Suprapubic skin (tissue), 4 donors: ENCODE results near the gene URI1. TPM values are rescaled to one million over a fixed set of nuclear protein-coding genes. Genes with fewer than 3 reads are reported as not detected.
"Not testable (repeated sequence)": the region's sequence is repeated elsewhere in the genome, so short reads cannot be mapped to it uniquely, and the experiment has no call there.

ENCODE experiments used
- DNase-seq, 2 donors: peaks; one replicate each; pipeline ENCODE4 v3.0.0-alpha.2; 2019; ENCODE audit warnings: low spot score in 2 of 2
- H3K27ac ChIP-seq: fragments of 200-600 bp; sonication (generic); one replicate; pipeline ENCODE4 v1.5.1; 2019
- H3K27me3 ChIP-seq: fragments of 200-600 bp; sonication (generic); one replicate; pipeline ENCODE4 v1.5.1; 2019
- H3K36me3 ChIP-seq: fragments of 200-600 bp; sonication (generic); one replicate; pipeline ENCODE4 v1.5.1; 2019
- H3K4me1 ChIP-seq: fragments of 200-600 bp; sonication (generic); one replicate; pipeline ENCODE4 v1.5.1; 2019
- H3K4me3 ChIP-seq: fragments of 200-600 bp; sonication (generic); one replicate; pipeline ENCODE4 v1.5.1; 2019; ENCODE audit warnings: mild to moderate bottlenecking
- H3K9me3 ChIP-seq: fragments of 200-600 bp; sonication (generic); one replicate; pipeline ENCODE4 v1.5.1; 2019
- EP300 ChIP-seq: sonication (generic); formaldehyde crosslinking; IDR thresholded peaks from one replicate; pipeline ENCODE4 v1.6.1; 2017; ENCODE audit warnings: antibody characterized with exemption
- POLR2A ChIP-seq, 2 donors: fragments of 450-650 bp; IDR thresholded peaks; one replicate each; pipeline ENCODE4 v1.6.1; 2017; ENCODE audit warnings: antibody characterized with exemption in 2 of 2, mild to moderate bottlenecking in 2 of 2, moderate library complexity in 2 of 2
- POLR2AphosphoS5 ChIP-seq, 3 donors: sonication (generic); formaldehyde crosslinking; IDR thresholded peaks; one replicate each; pipeline ENCODE4 v1.6.1; 2017; ENCODE audit warnings: antibody characterized with exemption in 3 of 3
- WGBS: methylation state at CpG from one replicate; pipeline ENCODE4 v1.1.5; 2018; 5-methylcytosine and 5-hydroxymethylcytosine counted together
- total RNA-seq, 4 donors: library from RNA; depleted of rRNA; stranded (reverse); fragments of >200 nt; gene quantifications; one replicate each; pipeline ENCODE4 v1.1.0, GENCODE V29; 2016
- TF ChIP-seq, protein P1 (sequence below), 2 donors: fragments of 200-600 bp in 1 of 2; fragments of 450-650 bp in 1 of 2; sonication (generic) in 1 of 2; IDR thresholded peaks; one replicate each; pipeline ENCODE4 v1.5.1; 2016 to 2019; ENCODE audit warnings: antibody characterized with exemption in 2 of 2, mild to moderate bottlenecking in 1 of 2, moderate library complexity in 1 of 2

URI1 gene
- total RNA-seq, 4 donors from 2014 or later, result 43.8 to 71.2 (median 58.8) TPM

DNA sequence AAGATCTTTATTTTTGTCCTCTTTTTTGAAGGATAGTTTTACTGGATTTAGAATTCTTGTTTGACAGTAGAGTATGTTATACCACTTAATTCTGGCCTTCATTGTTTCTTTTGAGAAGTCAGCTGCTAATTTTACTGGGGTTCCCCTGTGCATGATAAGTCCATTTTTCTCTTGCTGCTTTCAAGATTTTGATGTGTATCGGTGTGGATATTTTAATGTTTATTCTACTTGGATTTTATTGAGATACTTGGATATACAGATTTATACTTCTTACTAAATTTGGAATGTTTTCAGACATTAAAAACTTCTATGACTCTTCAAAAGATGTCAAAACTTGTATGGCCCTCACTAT, 86.9 kb downstream of the URI1 start:
- H3K27me3 ChIP-seq, result no peaks in the 10 kb centered on the region

DNA sequence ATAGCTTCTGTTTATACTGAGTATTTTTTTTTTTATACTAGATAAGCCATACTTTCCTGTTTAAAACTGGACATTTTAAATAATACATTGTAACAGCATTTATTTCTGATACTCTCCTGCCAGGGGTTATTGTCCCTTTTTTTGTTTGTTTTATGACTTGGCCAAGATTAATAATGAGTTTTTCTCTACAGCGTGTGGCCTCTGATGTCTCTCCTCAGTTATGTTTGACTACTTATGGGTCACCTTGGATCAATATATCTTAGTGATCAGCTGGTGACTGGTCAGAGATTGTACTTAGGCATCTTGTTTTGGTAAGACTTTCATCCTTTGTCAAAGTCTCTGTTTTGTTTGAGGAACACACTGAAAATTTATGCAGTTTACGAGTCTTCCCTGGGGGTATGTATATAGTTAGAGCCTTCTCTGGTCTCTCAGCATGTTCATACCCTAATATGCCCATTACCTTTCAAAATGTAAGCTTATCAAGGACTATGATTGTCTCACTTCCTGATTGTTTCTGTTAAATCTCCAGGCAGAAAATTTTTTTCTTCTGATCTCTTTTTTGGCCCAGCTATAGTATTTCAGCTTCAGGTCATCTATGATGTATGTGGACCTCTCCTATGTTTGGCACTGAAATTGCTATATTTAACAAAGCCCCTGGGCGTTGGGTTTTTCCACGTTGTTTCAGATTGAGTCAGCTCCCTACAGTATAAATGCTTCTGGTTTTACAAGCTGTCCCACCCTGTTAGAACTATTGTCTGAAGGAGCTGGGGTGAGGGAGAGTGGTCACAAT, 87.9 kb downstream of the URI1 start:
- Histone ChIP-seq H3K9me3 (no peaks in the 10 kb centered on the region), H3K4me1 (no peaks in the 10 kb centered on the region), H3K27me3 (no peaks in the 10 kb centered on the region), H3K36me3 (peaks cover 4% of the 10 kb centered on the region), H3K4me3 (no peak overlapping the region), H3K27ac (no peak overlapping the region)
- 86% methylated on average over 4 of the region's 4 CpGs for WGBS
- no peak for DNase-seq
- TF ChIP-seq EP300, result no peak
- TF ChIP-seq POLR2AphosphoS5 (IDR thresholded peaks at IDR 0.05), result no peak
- TF ChIP-seq POLR2A (IDR thresholded peaks at IDR 0.05), result no peak
- TF ChIP-seq, protein P1, sequence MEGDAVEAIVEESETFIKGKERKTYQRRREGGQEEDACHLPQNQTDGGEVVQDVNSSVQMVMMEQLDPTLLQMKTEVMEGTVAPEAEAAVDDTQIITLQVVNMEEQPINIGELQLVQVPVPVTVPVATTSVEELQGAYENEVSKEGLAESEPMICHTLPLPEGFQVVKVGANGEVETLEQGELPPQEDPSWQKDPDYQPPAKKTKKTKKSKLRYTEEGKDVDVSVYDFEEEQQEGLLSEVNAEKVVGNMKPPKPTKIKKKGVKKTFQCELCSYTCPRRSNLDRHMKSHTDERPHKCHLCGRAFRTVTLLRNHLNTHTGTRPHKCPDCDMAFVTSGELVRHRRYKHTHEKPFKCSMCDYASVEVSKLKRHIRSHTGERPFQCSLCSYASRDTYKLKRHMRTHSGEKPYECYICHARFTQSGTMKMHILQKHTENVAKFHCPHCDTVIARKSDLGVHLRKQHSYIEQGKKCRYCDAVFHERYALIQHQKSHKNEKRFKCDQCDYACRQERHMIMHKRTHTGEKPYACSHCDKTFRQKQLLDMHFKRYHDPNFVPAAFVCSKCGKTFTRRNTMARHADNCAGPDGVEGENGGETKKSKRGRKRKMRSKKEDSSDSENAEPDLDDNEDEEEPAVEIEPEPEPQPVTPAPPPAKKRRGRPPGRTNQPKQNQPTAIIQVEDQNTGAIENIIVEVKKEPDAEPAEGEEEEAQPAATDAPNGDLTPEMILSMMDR (IDR thresholded peaks at IDR 0.05), result no peak

More for the DNA sequence above, 86.9 kb downstream of the URI1 start:
- WGBS, result 100% methylated on average over 1 of the region's 1 CpG
- no peak overlapping the region for H3K27ac ChIP-seq
- no peak overlapping the region for H3K4me3 ChIP-seq
- TF ChIP-seq POLR2A (IDR thresholded peaks at IDR 0.05), result no peak
- no peak for TF ChIP-seq EP300
- TF ChIP-seq, protein P1 (IDR thresholded peaks at IDR 0.05), result no peak
- no peak for TF ChIP-seq POLR2AphosphoS5 (IDR thresholded peaks at IDR 0.05)
- no peaks in the 10 kb centered on the region for H3K9me3 ChIP-seq
- H3K4me1 ChIP-seq, result no peaks in the 10 kb centered on the region
- no peak for DNase-seq
- H3K36me3 ChIP-seq, result peaks cover 4% of the 10 kb centered on the region

DNA sequence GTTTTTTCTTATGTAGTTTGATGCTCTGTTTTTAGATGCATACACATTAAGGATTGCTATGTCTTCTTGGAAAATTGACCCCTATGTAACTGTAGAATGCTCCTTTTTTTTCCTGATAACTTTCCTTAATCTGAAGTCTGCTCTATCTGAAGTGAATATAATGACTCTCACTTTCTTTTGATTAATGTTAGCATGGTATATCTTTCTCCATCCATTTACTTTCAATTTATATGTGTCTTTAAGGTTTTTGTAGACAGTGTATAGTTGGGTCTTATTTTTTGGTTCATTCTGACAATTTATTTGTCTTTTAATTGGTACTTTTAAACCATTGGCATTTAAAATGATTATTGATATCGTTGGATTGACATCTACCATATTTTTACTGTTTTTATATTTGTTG, 92.3 kb downstream of the URI1 start:
- Histone ChIP-seq H3K36me3 (peaks cover 19% of the 10 kb centered on the region), H3K9me3 (no peaks in the 10 kb centered on the region), H3K4me3 (no peak overlapping the region), H3K4me1 (no peaks in the 10 kb centered on the region), H3K27me3 (no peaks in the 10 kb centered on the region), H3K27ac (no peak overlapping the region)
- TF ChIP-seq POLR2AphosphoS5 (IDR thresholded peaks at IDR 0.05) (no peak), POLR2A (IDR thresholded peaks at IDR 0.05) (no peak), EP300 (no peak)
- TF ChIP-seq, protein P1 (IDR thresholded peaks at IDR 0.05), result no peak
- DNase-seq, result no peak
- 100% methylated on average over 1 of the region's 1 CpG for WGBS

DNA sequence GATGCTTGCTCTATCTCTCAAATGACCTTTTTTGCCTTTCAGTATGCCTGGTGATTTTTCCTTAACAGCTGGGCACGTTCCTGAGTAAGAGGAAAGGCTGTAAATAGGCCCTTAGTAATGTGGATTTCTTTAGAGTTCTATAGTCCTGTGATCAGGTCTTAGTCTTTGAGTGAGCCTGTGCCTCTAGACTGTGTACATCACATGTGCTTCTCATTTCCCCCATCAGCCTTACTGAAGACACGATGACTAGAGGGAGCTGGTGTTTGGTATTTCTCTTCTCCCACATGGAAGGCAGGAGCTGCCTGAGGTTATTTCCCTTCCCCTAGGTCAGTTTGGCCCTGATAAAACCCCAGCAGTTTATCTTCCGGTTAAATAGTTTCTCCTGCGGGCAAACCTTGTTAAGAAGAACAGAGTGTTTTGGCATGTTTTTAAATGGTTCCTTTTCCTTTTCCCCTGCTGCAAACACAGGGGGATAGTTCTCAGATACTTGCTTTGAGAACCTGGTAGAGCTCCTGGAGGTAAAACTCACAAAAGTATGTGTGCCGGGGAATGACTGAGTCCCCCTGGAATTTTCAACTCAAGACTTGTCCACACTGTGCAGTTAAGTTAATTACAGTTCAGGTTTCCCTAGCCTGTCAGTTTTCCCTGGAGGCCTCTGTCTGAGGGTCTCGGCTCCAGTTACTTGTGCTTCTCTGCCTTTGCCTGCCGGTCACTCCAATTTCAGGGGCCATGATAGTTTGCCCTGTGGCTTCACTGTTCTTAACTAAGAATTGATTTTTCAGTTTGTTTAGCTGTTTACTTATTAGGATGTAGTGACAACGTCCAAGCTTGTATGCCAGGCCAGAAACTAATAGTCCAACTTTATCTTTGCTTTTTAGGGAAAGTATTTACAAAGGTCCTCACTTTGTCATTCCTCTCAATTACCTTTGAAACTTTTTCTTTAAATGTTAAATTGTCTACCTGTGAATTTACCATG, 94.4 kb downstream of the URI1 start:
- H3K9me3 ChIP-seq, result no peaks in the 10 kb centered on the region
- no peak overlapping the region for H3K27ac ChIP-seq
- no peaks in the 10 kb centered on the region for H3K27me3 ChIP-seq
- DNase-seq, result no peak
- H3K4me3 ChIP-seq, result no peak overlapping the region
- peaks cover 15% of the 10 kb centered on the region for H3K36me3 ChIP-seq
- TF ChIP-seq EP300, result no peak
- TF ChIP-seq, protein P1 (IDR thresholded peaks at IDR 0.05), result no peak
- no peak for TF ChIP-seq POLR2AphosphoS5 (IDR thresholded peaks at IDR 0.05)
- no peak for TF ChIP-seq POLR2A (IDR thresholded peaks at IDR 0.05)
- WGBS, result 77% methylated on average over 8 of the region's 8 CpGs
- no peaks in the 10 kb centered on the region for H3K4me1 ChIP-seq

DNA sequence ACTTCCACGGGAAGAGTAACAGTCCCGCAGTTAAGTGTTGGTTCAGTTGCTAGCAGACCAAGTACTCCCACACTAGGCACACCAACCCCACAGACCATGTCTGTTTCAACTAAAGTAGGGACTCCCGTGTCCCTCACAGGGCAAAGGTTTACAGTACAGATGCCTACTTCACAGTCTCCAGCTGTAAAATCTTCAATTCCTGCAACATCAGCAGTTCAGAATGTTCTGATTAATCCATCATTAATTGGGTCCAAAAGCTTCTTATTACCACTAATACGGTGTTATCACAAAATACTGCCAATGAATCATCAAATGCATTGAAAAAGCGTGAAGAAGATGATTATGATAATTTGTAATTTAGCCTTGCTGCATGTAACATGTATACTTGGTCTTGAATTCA, 95.8 kb downstream of the URI1 start:
- H3K9me3 ChIP-seq, result no peaks in the 10 kb centered on the region
- no peak overlapping the region for H3K4me3 ChIP-seq
- no peak overlapping the region for H3K27ac ChIP-seq
- H3K36me3 ChIP-seq, result peaks cover 15% of the 10 kb centered on the region
- no peak for TF ChIP-seq POLR2A (IDR thresholded peaks at IDR 0.05)
- TF ChIP-seq, protein P1 (IDR thresholded peaks at IDR 0.05), result no peak
- no peak for TF ChIP-seq POLR2AphosphoS5 (IDR thresholded peaks at IDR 0.05)
- no peak for TF ChIP-seq EP300
- no peaks in the 10 kb centered on the region for H3K27me3 ChIP-seq
- DNase-seq, result no peak
- 99% methylated on average over 5 of the region's 5 CpGs for WGBS
- no peaks in the 10 kb centered on the region for H3K4me1 ChIP-seq

DNA sequence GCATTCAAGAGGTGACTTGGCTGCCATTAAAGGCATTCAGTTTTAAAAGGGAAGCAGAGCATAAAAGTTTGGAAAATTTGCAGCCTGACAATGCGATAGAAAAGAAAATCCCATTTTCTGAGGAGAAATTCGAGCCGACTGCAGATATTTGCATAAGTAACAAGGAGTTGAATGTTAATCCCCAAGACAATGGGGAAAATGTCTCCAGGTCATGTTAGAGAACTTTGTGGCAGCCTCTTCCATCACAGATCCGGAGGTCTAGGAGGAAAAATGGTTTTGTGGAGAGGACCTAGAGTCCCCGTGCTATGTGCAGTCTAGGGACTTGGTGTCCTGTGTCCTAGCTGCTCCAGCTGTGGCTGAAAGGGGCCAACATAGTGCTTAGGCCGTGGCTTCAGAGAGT, 99.9 kb downstream of the URI1 start:
- H3K27ac ChIP-seq, H3K9me3 ChIP-seq, H3K36me3 ChIP-seq, H3K4me1 ChIP-seq, DNase-seq, H3K27me3 ChIP-seq, H3K4me3 ChIP-seq: not testable (repeated sequence)
- WGBS, result 85% methylated on average over 6 of the region's 6 CpGs

DNA sequence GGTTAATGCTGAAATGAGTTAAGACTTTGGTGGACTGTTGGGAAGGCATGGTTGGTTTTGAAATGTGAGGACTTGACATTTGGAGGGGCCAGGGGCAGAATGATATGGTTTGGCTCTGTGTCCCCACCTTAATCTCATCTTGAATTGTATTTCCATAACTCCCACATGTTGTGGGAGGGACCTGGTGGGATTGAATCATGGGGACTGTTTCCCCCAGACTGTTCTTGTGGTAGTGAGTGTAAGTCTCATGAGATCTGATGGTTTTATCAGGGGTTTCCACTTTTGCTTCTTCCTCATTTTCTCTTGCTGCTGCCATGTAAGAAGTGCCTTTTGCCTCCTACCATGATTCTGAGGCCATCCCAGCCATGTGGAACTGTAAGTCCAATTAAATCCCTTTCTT, 101.0 kb downstream of the URI1 start:
- DNase-seq, H3K4me3 ChIP-seq, H3K27me3 ChIP-seq: not testable (repeated sequence)

More for the DNA sequence above, 101.0 kb downstream of the URI1 start:
- not testable (repeated sequence) for H3K9me3 ChIP-seq, H3K27ac ChIP-seq, H3K4me1 ChIP-seq, H3K36me3 ChIP-seq
